ENCODE data around the gene SPACA6.

SPACA6 gene

GRCh38 chr19:51706296-51706695, 13.2 kb downstream of the SPACA6 start:
- Mint-ChIP-seq H3K36me3 (ENCODE audit: low read depth) (peaks cover 52% of the 10 kb centered on the region), H3K27me3 (ENCODE audit: low read depth, poor library complexity) (peaks cover 18% of the 10 kb centered on the region), H3K9me3 (no peaks in the 10 kb centered on the region)

GRCh38 chr19:51706885-51707284, 13.8 kb downstream of the SPACA6 start:
- H3K4me3 Mint-ChIP-seq = no peak overlapping the region
- peaks cover 15% of the 10 kb centered on the region for H3K27me3 Mint-ChIP-seq (ENCODE audit: low read depth, poor library complexity)

More at GRCh38 chr19:51706296-51706695, 13.2 kb downstream of the SPACA6 start:
- TF ChIP-seq CTCF (IDR thresholded peaks at IDR 0.05) = no peak
- Mint-ChIP-seq H3K4me3 (peak overlapping the region; percentile 84), H3K4me1 (peaks cover 61% of the 10 kb centered on the region), H3K27ac (peak overlapping the region; percentile 10)
- no peak for DNase-seq

GRCh38 chr19:51708811-51709210, 15.7 kb downstream of the SPACA6 start:
- H3K4me1 Mint-ChIP-seq = peaks cover 35% of the 10 kb centered on the region
- no peaks in the 10 kb centered on the region for H3K9me3 Mint-ChIP-seq
- H3K36me3 Mint-ChIP-seq (ENCODE audit: low read depth) = peaks cover 38% of the 10 kb centered on the region
- no peak overlapping the region for H3K27ac Mint-ChIP-seq
- no peak overlapping the region for H3K4me3 Mint-ChIP-seq
- DNase-seq = no peak
- no peak for TF ChIP-seq CTCF (IDR thresholded peaks at IDR 0.05)
- peaks cover 13% of the 10 kb centered on the region for H3K27me3 Mint-ChIP-seq (ENCODE audit: low read depth, poor library complexity)

More at GRCh38 chr19:51706885-51707284, 13.8 kb downstream of the SPACA6 start:
- Mint-ChIP-seq H3K27ac (no peak overlapping the region), H3K9me3 (no peaks in the 10 kb centered on the region), H3K4me1 (peaks cover 55% of the 10 kb centered on the region), H3K36me3 (ENCODE audit: low read depth) (peaks cover 46% of the 10 kb centered on the region)
- DNase-seq = no peak
- TF ChIP-seq CTCF (IDR thresholded peaks at IDR 0.05) = no peak

- peaks cover 34% of the 10 kb centered on the region for H3K36me3 Mint-ChIP-seq (ENCODE audit: low read depth)
- peaks cover 32% of the 10 kb centered on the region for H3K4me1 Mint-ChIP-seq
- peaks cover 13% of the 10 kb centered on the region for H3K27me3 Mint-ChIP-seq (ENCODE audit: low read depth, poor library complexity)
- H3K27ac Mint-ChIP-seq = no peak overlapping the region
- no peaks in the 10 kb centered on the region for H3K9me3 Mint-ChIP-seq
- DNase-seq = no peak
- H3K4me3 Mint-ChIP-seq = no peak overlapping the region
- TF ChIP-seq CTCF (IDR thresholded peaks at IDR 0.05) = no peak
Observed at GRCh38 chr19:51709575-51709974, 16.4 kb downstream of the SPACA6 start.

- peaks cover 26% of the 10 kb centered on the region for H3K4me1 Mint-ChIP-seq
- no peak overlapping the region for H3K4me3 Mint-ChIP-seq
- peaks cover 30% of the 10 kb centered on the region for H3K36me3 Mint-ChIP-seq (ENCODE audit: low read depth)
- DNase-seq = no peak
- peaks cover 15% of the 10 kb centered on the region for H3K27me3 Mint-ChIP-seq (ENCODE audit: low read depth, poor library complexity)
- H3K9me3 Mint-ChIP-seq = peaks cover 2% of the 10 kb centered on the region
- no peak overlapping the region for H3K27ac Mint-ChIP-seq
- TF ChIP-seq CTCF (IDR thresholded peaks at IDR 0.05) = no peak
Observed at GRCh38 chr19:51710163-51710562, 17.0 kb downstream of the SPACA6 start.

- Mint-ChIP-seq H3K9me3 (peaks cover 6% of the 10 kb centered on the region), H3K4me3 (no peak overlapping the region)
Observed at GRCh38 chr19:51711702-51712101, 18.6 kb downstream of the SPACA6 start.

More at GRCh38 chr19:51711702-51712101, 18.6 kb downstream of the SPACA6 start:
- Mint-ChIP-seq H3K27ac (no peak overlapping the region), H3K36me3 (ENCODE audit: low read depth) (peaks cover 15% of the 10 kb centered on the region), H3K4me1 (peaks cover 12% of the 10 kb centered on the region), H3K27me3 (ENCODE audit: low read depth, poor library complexity) (peaks cover 30% of the 10 kb centered on the region)
- no peak for TF ChIP-seq CTCF (IDR thresholded peaks at IDR 0.05)
- DNase-seq = no peak

Measured in nephron progenitor cell (in vitro differentiated cells).